Common myeloid progenitor, CD34-positive (primary cell): Measurements from ENCODE around the gene PHACTR1.

Source experiments
- CTCF ChIA-PET: fragments of 350-600 bp; sonication (Branson Sonifier 250); formaldehyde crosslinking; loops from one replicate; lab custom pipeline; 2021; ENCODE audit warnings: antibody characterized with exemption; lab: Charles Lee
- POLR2A ChIA-PET: fragments of 350-600 bp; sonication (Branson Sonifier 250); formaldehyde crosslinking; loops from one replicate; lab custom pipeline; 2021; ENCODE audit warnings: antibody characterized with exemption; lab: Charles Lee
- DNase-seq, 3 donors: peaks; one replicate each; pipeline versions ENCODE4 v3.0.0 to v3.0.0-alpha.2; 2013
- H3K27ac ChIP-seq, 2 experiments: 1 replicate in 1 of 2; 2 replicates in 1 of 2; pipeline ENCODE4 v1.7.0; 2013; ENCODE audit warnings: inconsistent platforms in 2 of 2, low read length in 2 of 2, mild to moderate bottlenecking in 2 of 2, low read depth in 1 of 2, moderate library complexity in 1 of 2; ENCODE audit not compliant: severe bottlenecking in 2 of 2, insufficient read depth in 1 of 2, poor library complexity in 1 of 2
- H3K27me3 ChIP-seq, 5 experiments: replicated peaks in 2 of 5; 1 replicate in 3 of 5; 2 replicates in 2 of 5; pipeline versions ENCODE4 v1.6.1 to v1.7.0; 2013; ENCODE audit warnings: low read length in 4 of 5, mild to moderate bottlenecking in 2 of 5, moderate library complexity in 2 of 5, inconsistent platforms in 1 of 5; ENCODE audit not compliant: insufficient read depth in 5 of 5, control insufficient read depth in 4 of 5
- H3K36me3 ChIP-seq, 4 experiments: 1 replicate in 2 of 4; 2 replicates in 2 of 4; pipeline versions ENCODE4 v1.6.1 to v1.7.0; 2013; ENCODE audit warnings: low read length in 3 of 4, control low read depth in 1 of 4, mild to moderate bottlenecking in 1 of 4; ENCODE audit not compliant: control insufficient read depth in 4 of 4, insufficient read depth in 4 of 4
- H3K4me1 ChIP-seq, 4 experiments: 1 replicate in 3 of 4; 2 replicates in 1 of 4; pipeline versions ENCODE4 v1.6.1 to v1.7.1; 2013; ENCODE audit warnings: low read length in 3 of 4, mild to moderate bottlenecking in 3 of 4, control low read depth in 1 of 4, inconsistent platforms in 1 of 4, moderate library complexity in 1 of 4; ENCODE audit not compliant: control insufficient read depth in 4 of 4, insufficient read depth in 4 of 4; ENCODE audit errors: control extremely low read depth in 1 of 4
- H3K4me3 ChIP-seq, 7 experiments: 1 replicate in 4 of 7; 2 replicates in 3 of 7; pipeline versions ENCODE4 v1.5.1 to v1.7.0; 2013; ENCODE audit warnings: mild to moderate bottlenecking in 7 of 7, low read length in 6 of 7, moderate library complexity in 6 of 7, inconsistent platforms in 2 of 7, low read depth in 2 of 7, control low read depth in 1 of 7; ENCODE audit not compliant: insufficient read depth in 4 of 7, control insufficient read depth in 1 of 7; ENCODE audit errors: extremely low read depth in 1 of 7
- H3K9me3 ChIP-seq, 5 experiments: 1 replicate in 4 of 5; 2 replicates in 1 of 5; pipeline versions ENCODE4 v1.6.1 to v1.7.1; 2013; ENCODE audit warnings: low read length in 4 of 5, mild to moderate bottlenecking in 2 of 5, inconsistent platforms in 1 of 5, low read depth in 1 of 5, moderate library complexity in 1 of 5; ENCODE audit not compliant: control insufficient read depth in 4 of 5, insufficient read depth in 2 of 5; ENCODE audit errors: control extremely low read depth in 1 of 5
- WGBS: methylation state at CpG from one replicate; pipeline ENCODE4 v1.1.5; 2013; ENCODE audit not compliant: insufficient coverage; 5-methylcytosine and 5-hydroxymethylcytosine counted together

Gene PHACTR1

DNA sequence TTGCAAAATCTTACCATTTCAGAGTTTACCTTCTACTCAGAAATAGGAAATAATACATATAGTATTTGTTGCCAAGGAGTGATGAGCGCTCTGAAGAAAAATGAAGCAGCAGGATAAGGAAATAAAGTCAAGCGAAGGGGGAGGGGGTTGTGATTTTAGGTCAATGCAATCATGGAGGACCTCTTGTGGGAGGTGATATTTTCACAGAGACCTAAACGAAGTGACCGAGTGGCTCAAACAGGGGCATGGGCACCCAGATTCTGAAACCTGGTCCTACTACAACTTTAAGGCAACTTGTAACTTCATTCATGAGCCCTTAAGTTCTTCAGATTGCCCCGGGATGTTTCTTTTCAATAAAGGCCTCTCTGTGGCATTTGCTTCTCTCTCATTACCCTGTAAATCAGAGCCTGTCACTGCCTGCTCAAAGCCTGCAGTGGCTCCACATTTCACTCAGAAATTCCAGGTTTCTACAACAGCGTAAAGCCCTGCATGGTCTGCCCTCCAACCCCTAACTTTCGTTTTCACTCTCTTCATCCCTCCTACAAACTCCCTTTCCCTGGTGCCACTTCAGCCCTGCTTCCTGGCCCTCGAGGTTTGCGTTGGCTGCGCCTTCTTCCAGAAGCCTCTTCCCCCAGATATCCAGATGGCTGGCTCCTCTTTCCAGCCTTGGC, 449.1 kb downstream of the PHACTR1 start:
- no peak for DNase-seq
- no peaks in the 10 kb centered on the region for H3K27me3 ChIP-seq
- H3K4me3 ChIP-seq = no peak overlapping the region
- CTCF ChIA-PET = no interaction called here
- peaks cover 0 to 6% (median 2%) of the 10 kb centered on the region in 4 experiments for H3K4me1 ChIP-seq
- WGBS = 91% methylated on average over 9 of the region's 10 CpGs
- POLR2A ChIA-PET = no interaction called here
- no peak overlapping the region for H3K27ac ChIP-seq
- H3K36me3 ChIP-seq = peaks cover 0 to 25% (median 5%) of the 10 kb centered on the region in 4 experiments
- H3K9me3 ChIP-seq = no peaks in the 10 kb centered on the region

DNA sequence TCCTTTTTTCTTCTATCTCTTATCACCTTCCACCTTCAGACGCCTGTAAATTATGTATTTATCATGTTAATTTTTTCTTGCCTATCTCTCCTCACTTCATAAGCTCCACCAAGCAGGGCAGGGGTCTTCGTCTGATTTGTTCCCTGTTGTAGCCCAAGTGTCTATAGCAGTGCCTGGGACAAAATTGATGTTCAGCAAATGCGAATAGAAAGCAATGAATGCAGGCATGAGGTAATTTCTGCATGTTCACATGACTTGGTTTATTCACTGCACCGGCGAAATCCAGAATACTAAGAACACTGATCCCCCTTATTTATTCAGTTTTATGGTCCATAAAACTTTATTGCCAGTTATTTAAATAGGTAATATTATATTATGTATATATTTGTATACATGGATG, 449.7 kb downstream of the PHACTR1 start:
- POLR2A ChIA-PET = no interaction called here
- CTCF ChIA-PET = interaction anchor here (1.0 kb wide), 1 partner anchor 27 kb away, joined by 3 read pairs; no protein-coding TSS in a partner anchor
- Histone ChIP-seq H3K27ac (no peak overlapping the region), H3K4me1 (peaks cover 0 to 6% (median 3%) of the 10 kb centered on the region in 4 experiments), H3K27me3 (no peaks in the 10 kb centered on the region), H3K36me3 (peaks cover 0 to 28% (median 5%) of the 10 kb centered on the region in 4 experiments), H3K9me3 (no peaks in the 10 kb centered on the region), H3K4me3 (no peak overlapping the region)
- WGBS = 91% methylated on average over 2 of the region's 5 CpGs
- DNase-seq = no peak

DNA sequence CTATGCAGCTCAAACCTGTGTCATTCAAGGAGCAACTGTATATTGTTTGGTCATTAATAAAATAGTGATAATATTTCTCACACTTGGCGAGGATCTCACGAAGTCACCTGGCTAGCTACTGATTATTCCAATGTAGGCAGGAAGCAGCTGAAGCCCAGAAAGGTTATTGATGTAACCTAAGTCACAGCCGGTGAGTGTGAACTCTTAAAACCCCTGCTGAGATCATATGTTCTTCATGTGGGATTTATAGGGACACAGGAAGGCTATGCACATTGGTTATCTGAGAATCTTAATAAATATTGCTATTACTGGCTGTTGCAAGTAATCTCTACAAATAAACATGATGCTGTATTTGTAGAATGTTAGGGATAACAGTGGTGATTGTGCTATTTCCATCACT, 450.3 kb downstream of the PHACTR1 start:
- Histone ChIP-seq H3K27me3 (no peaks in the 10 kb centered on the region), H3K36me3 (peaks cover 0 to 22% (median 3%) of the 10 kb centered on the region in 4 experiments), H3K4me1 (peaks cover 0 to 6% (median 3%) of the 10 kb centered on the region in 4 experiments), H3K9me3 (no peaks in the 10 kb centered on the region), H3K4me3 (no peak overlapping the region), H3K27ac (no peak overlapping the region)
- CTCF ChIA-PET = interaction anchor here (1.0 kb wide), 1 partner anchor 26 kb away, joined by 3 read pairs; no protein-coding TSS in a partner anchor
- 97% methylated on average over 3 of the region's 3 CpGs for WGBS
- no peak for DNase-seq
- POLR2A ChIA-PET = no interaction called here

DNA sequence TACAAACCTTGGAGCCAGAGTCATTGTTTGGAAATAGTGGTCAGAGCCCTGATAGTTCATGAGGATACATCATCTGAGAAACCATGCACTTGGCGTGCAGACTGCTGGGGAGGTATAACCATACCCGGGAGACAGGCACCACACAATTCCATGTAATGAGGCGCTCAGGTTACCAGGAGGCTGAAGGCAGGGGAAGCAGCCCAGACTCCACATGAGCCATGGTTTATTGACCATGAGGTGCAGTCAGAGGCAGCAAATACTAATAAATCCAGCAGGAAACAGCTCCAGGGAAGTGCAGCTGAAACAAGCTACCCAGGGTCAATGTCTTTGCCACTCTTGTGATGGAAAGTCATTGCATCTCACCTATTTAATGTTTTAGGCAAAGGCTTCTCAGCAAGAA, 455.7 kb downstream of the PHACTR1 start:
- no peak overlapping the region for H3K4me3 ChIP-seq
- 100% methylated on average over 2 of the region's 3 CpGs for WGBS
- CTCF ChIA-PET = interaction anchor here (2.5 kb wide), 1 partner anchor 13 kb away, joined by 10 read pairs; no protein-coding TSS in a partner anchor
- H3K36me3 ChIP-seq = peaks cover 0 to 19% (median 1%) of the 10 kb centered on the region in 4 experiments
- DNase-seq = no peak
- peaks cover 0 to 14% (median 6%) of the 10 kb centered on the region in 4 experiments for H3K4me1 ChIP-seq
- H3K9me3 ChIP-seq = no peaks in the 10 kb centered on the region
- no peaks in the 10 kb centered on the region for H3K27me3 ChIP-seq
- H3K27ac ChIP-seq = no peak overlapping the region
- POLR2A ChIA-PET = no interaction called here

DNA sequence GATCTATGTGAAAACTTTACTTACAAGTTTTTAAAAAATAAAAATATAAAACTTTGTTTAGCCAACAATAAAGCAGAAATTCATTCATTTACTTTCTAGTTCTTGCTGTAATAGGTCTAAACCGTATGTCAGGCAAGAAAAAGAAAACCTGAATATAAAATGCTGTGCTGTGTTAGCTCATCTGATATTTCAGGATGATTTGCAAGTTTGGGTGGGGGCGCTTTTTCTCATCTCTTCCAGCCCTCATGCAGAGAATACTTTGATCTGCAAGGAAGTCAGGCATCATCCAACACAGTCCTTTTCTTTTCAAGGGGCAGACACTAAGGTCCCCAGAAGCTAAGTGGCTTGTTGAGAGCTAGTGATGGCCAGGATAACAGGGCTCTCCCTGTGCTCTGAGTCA, 458.5 kb downstream of the PHACTR1 start:
- Histone ChIP-seq H3K9me3 (no peaks in the 10 kb centered on the region), H3K4me3 (no peak overlapping the region), H3K27ac (no peak overlapping the region), H3K4me1 (peaks cover 7 to 39% (median 22%) of the 10 kb centered on the region in 4 experiments), H3K36me3 (peaks cover 0 to 8% (median 0%) of the 10 kb centered on the region in 4 experiments), H3K27me3 (no peaks in the 10 kb centered on the region)
- no peak for DNase-seq
- 100% methylated on average over 1 of the region's 2 CpGs for whole genome bisulfite sequencing
- POLR2A ChIA-PET = no interaction called here
- CTCF ChIA-PET = interaction anchor here (0.6 kb wide), 1 partner anchor 65 kb away, joined by 4 read pairs; no protein-coding TSS in a partner anchor

DNA sequence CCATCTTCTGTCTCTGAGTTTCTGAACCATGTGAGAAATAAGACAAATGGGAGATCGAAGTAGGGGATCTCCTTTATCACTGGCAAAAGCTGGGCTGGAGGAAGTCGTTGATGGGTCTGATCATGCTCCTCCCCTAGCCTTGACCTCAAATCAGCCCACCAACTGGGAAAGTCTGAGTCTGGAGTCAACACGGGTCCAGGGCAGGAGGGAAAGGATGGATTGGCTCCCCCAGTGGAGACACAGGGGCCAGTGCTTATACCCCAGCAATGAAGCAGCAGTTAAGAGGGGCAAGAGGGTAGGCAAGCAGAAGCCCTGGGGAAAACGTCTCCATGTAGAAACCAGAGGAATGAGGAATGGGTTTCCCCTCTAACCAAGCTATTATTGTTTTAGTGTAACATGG, 459.2 kb downstream of the PHACTR1 start:
- Histone ChIP-seq H3K27me3 (no peaks in the 10 kb centered on the region), H3K36me3 (peaks cover 0 to 4% (median 0%) of the 10 kb centered on the region in 4 experiments), H3K4me1 (peaks cover 7 to 46% (median 29%) of the 10 kb centered on the region in 4 experiments), H3K4me3 (no peak overlapping the region), H3K9me3 (no peaks in the 10 kb centered on the region), H3K27ac (no peak overlapping the region)
- WGBS = 55% methylated on average over 2 of the region's 4 CpGs
- ChIA-PET POLR2A (no interaction called here), CTCF (no interaction called here)
- no peak for DNase-seq

DNA sequence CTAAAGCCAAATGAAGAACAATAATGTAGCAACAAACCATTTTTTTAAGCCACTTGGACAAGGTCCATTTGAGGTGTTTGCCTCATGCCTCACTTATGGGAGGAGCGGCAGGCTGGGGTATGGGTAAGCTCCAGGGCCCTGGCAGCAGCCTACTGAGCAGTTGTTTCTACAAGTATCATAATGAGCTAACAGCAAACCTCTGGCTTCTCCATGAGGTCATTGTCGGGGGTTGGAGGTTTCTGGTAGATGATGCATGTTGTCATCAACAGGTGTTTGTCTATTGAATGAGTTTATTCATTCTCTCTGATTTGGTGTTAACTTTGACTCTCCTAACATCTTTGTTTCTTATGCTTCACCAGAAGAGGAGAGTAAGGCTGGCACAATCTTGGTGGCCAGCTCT, 461.1 kb downstream of the PHACTR1 start:
- H3K27me3 ChIP-seq = no peaks in the 10 kb centered on the region
- peaks cover 0 to 6% (median 0%) of the 10 kb centered on the region in 4 experiments for H3K36me3 ChIP-seq
- DNase-seq = peak in 2 of 3 donors; percentile 66 to 70
- no peak overlapping the region for H3K27ac ChIP-seq
- H3K4me1 ChIP-seq = peaks cover 7 to 52% (median 38%) of the 10 kb centered on the region in 4 experiments
- CTCF ChIA-PET = interaction anchor here (0.7 to 1.5 kb wide), 2 partner anchors 39 to 130 kb away, joined by 3 to 5 read pairs; no protein-coding TSS in a partner anchor
- H3K4me3 ChIP-seq = peak overlapping the region in 1 of 7 experiments; percentile 43
- POLR2A ChIA-PET = interaction anchor here (0.7 kb wide), 1 partner anchor 151 kb away, joined by 3 read pairs; the partner anchor contains the start of gene TBC1D7
- WGBS = 88% methylated on average over 1 of the region's 2 CpGs
- H3K9me3 ChIP-seq = no peaks in the 10 kb centered on the region
